Naive thymus-derived CD8-positive, alpha-beta T cell (primary cell): ENCODE results near the gene DNM2. TPM values are rescaled to one million over a fixed set of nuclear protein-coding genes. Genes with fewer than 3 reads are reported as not detected.

Source experiments
- ATAC-seq, 2 donors: fragments of 150-1000 bp; cut with Tn5 transposase in 1 of 2; sonication (Bioruptor Pico), chemical (Tn5 transposase) in 1 of 2; 1 replicate in 1 of 2; 2 replicates in 1 of 2; pipeline ENCODE4 v1.10.0; 2021; ENCODE audit warnings: mild to moderate bottlenecking in 2 of 2, moderate library complexity in 2 of 2
- POLR2A ChIA-PET: fragments of 350-600 bp; sonication (Branson Sonifier 250); formaldehyde crosslinking; loops from one replicate; lab custom pipeline; 2021; ENCODE audit warnings: antibody characterized with exemption; lab: Charles Lee
- DNase-seq, 10 donors: peaks; one replicate each; pipeline versions ENCODE4 v3.0.0 to v3.0.0-alpha.2; 2020 to 2022
- H3K27ac Mint-ChIP-seq, 10 donors: one replicate each; pipeline ENCODE4 v1.8.0; 2020 to 2022; ENCODE audit warnings: mild to moderate bottlenecking in 10 of 10, mixed read lengths in 10 of 10, moderate library complexity in 4 of 10, inconsistent platforms in 1 of 10
- H3K27me3 Mint-ChIP-seq, 5 donors: one replicate each; pipeline ENCODE4 v1.8.0; 2021 to 2022; ENCODE audit warnings: mixed read lengths in 5 of 5
- H3K36me3 Mint-ChIP-seq, 3 donors: one replicate each; pipeline ENCODE4 v1.8.0; 2020 to 2022; ENCODE audit warnings: mixed read lengths in 3 of 3, mild to moderate bottlenecking in 2 of 3, inconsistent platforms in 1 of 3
- H3K4me1 Mint-ChIP-seq, 4 donors: one replicate each; pipeline ENCODE4 v1.8.0; 2021 to 2022; ENCODE audit warnings: mixed read lengths in 4 of 4
- H3K4me3 Mint-ChIP-seq, 10 donors: one replicate each; pipeline ENCODE4 v1.8.0; 2020 to 2022; ENCODE audit warnings: mild to moderate bottlenecking in 10 of 10, mixed read lengths in 10 of 10, moderate library complexity in 6 of 10, inconsistent platforms in 1 of 10
- H3K9me3 Mint-ChIP-seq, 9 donors: one replicate each; pipeline ENCODE4 v1.8.0; 2020 to 2022; ENCODE audit warnings: mixed read lengths in 9 of 9, mild to moderate bottlenecking in 3 of 9, inconsistent platforms in 1 of 9, moderate library complexity in 1 of 9
- polyA plus RNA-seq, 3 donors: library from polyadenylated mRNA; unstranded; fragments of 300-500 nt; fragmentation: Illumina TruSeq; gene quantifications; one replicate each; pipeline ENCODE4 v1.2.3, GENCODE V29; 2021
- total RNA-seq, 8 experiments: library from RNA in 2 of 8; stranded (reverse) in 2 of 8; gene quantifications; one replicate each; pipeline ENCODE4 v1.2.3 and lab custom pipeline; 2021 to 2026

Gene DNM2
- total and polyA plus RNA-seq, 5 experiments from 2014 or later = 45.0 to 270 (median 91.4) TPM

GRCh38 chr19:10691883-10692282 is 26.0 kb upstream of the DNM2 start:
- peaks cover 0 to 3% (median 0%) of the 10 kb centered on the region in 5 donors for H3K27me3 Mint-ChIP-seq
- no peaks in the 10 kb centered on the region for H3K9me3 Mint-ChIP-seq
- DNase-seq = no peak
- H3K4me3 Mint-ChIP-seq = no peak overlapping the region
- peak overlapping the region in 4 of 10 donors; percentile 16 to 79 (median 66) for H3K27ac Mint-ChIP-seq
- H3K4me1 Mint-ChIP-seq = peaks cover 16 to 25% (median 18%) of the 10 kb centered on the region in 4 donors
- POLR2A ChIA-PET = interaction anchor here (1.3 kb wide), 1 partner anchor 37 kb away, joined by 5 read pairs; no protein-coding TSS in a partner anchor
- H3K36me3 Mint-ChIP-seq = peaks cover 0 to 43% (median 6%) of the 10 kb centered on the region in 3 donors
- ATAC-seq = no peak

GRCh38 chr19:10692673-10693264 is 25.1 kb upstream of the DNM2 start:
- Mint-ChIP-seq H3K9me3 (no peaks in the 10 kb centered on the region), H3K4me1 (peaks cover 16 to 25% (median 18%) of the 10 kb centered on the region in 4 donors), H3K36me3 (peaks cover 0 to 39% (median 6%) of the 10 kb centered on the region in 3 donors), H3K27ac (peak overlapping the region in 6 of 10 donors; percentile 4 to 89 (median 57)), H3K4me3 (peak overlapping the region in 2 of 10 donors; percentile 2 to 10), H3K27me3 (peaks cover 0 to 3% (median 0%) of the 10 kb centered on the region in 5 donors)
- DNase-seq (no peak), ATAC-seq (no peak)
- POLR2A ChIA-PET = interaction anchor here (1.1 to 1.3 kb wide), 2 partner anchors 8 to 38 kb away, joined by 3 to 5 read pairs; partner anchors contain the start of gene QTRT1

DNA sequence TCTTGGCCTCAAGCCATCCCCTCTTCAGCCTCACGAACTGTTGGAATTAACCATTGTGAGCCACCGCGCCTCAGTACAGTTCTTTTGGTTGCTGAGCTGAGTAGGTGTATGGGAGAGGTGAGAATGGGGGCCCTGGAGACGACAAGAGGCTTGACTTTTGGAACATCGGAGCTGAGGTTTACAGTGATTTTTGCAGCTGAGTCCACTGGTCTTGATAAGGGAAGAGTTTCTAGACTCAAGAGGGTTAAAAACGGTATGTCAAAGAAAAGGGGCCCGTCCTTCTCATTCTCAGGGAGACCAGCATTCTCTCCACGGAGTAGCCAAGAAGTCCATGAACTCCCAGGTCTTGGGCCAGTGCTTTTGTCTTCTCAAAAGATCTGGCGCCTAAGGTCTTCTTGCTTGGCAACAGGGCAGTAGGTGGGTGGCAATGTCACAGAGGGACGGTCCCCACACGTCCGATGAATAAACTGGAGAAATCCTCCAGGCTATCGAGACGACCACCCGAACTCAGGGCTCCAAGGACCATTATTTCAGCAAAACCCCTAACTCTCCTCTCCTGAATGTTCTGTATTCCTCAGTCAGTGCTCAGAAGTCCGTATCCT is 23.1 kb upstream of the DNM2 start:
- Mint-ChIP-seq H3K4me1 (peaks cover 14 to 25% (median 18%) of the 10 kb centered on the region in 4 donors), H3K36me3 (peaks cover 0 to 20% (median 2%) of the 10 kb centered on the region in 3 donors), H3K9me3 (no peaks in the 10 kb centered on the region), H3K4me3 (peak overlapping the region in 6 of 10 donors; percentile 80 to 98 (median 88)), H3K27me3 (peaks cover 0 to 3% (median 0%) of the 10 kb centered on the region in 5 donors), H3K27ac (peak overlapping the region in 1 of 10 donors; percentile 96)
- ATAC-seq (no peak), DNase-seq (no peak)
- POLR2A ChIA-PET = interaction anchor here (0.6 to 2.1 kb wide), 3 partner anchors 23 to 140 kb away, joined by 3 to 8 read pairs (median 7); partner anchors contain the start of gene DNM2

- DNase-seq = peak; percentile 80 to 92 (median 86)
- peaks cover 0 to 12% (median 2%) of the 10 kb centered on the region in 3 donors for H3K36me3 Mint-ChIP-seq
- peak; percentile 92 to 96 for ATAC-seq
- H3K9me3 Mint-ChIP-seq = no peaks in the 10 kb centered on the region
- peaks cover 0 to 3% (median 0%) of the 10 kb centered on the region in 5 donors for H3K27me3 Mint-ChIP-seq
- H3K4me1 Mint-ChIP-seq = peaks cover 11 to 25% (median 18%) of the 10 kb centered on the region in 4 donors
- H3K27ac Mint-ChIP-seq = peak overlapping the region in 9 of 10 donors; percentile 20 to 96 (median 71)
- POLR2A ChIA-PET = interaction anchor here (0.5 to 2.1 kb wide), 8 partner anchors 22 to 451 kb away, joined by 3 to 8 read pairs (median 5); partner anchors contain the start of gene DNM2
- peak overlapping the region; percentile 78 to 98 (median 88) for H3K4me3 Mint-ChIP-seq
Observed at GRCh38 chr19:10695401-10696398, 22.2 kb upstream of the DNM2 start.

DNA sequence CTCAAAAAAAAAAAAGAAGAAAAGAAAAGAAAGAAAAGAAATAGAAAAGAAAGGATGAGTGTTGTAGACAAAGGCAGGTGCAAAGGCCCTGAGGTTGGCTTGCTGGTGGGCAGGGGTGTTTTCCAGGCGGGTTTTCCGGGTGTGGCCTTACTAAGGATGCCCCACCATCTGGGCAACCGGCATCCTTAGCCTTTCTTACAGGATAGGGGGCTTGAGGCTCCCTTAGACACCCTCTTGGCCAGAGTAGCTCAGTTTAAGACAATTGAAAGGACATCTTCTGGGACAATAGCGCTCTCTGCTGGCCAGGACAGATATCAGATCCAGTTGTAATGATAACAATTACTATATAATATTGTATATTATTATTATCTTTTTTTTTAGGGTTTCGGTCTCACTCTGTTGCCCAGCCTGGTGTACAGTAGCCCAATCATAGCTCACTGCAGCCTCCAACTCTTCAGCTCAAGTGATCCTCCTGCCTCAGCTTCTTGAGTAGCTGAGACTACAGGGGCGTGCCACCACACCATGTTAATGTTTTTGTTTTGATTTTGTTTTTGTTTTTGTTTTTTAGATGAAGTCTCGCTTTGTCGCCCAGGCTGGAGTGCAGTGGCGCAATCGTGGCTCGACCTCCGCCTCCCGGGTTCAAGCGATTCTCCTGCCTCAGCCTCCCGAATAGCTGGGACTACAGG is 18.1 kb upstream of the DNM2 start:
- no peaks in the 10 kb centered on the region for H3K9me3 Mint-ChIP-seq
- H3K4me1 Mint-ChIP-seq = peaks cover 15 to 33% (median 31%) of the 10 kb centered on the region in 4 donors
- ATAC-seq (no peak), DNase-seq (peak; percentile 36 to 79 (median 62))
- peaks cover 0 to 4% (median 0%) of the 10 kb centered on the region in 5 donors for H3K27me3 Mint-ChIP-seq
- H3K36me3 Mint-ChIP-seq = peaks cover 0 to 5% (median 0%) of the 10 kb centered on the region in 3 donors
- H3K27ac Mint-ChIP-seq = peak overlapping the region in 1 of 10 donors; percentile 27
- POLR2A ChIA-PET = interaction anchor here (0.6 to 5.5 kb wide), 5 partner anchors 18 to 159 kb away, joined by 3 to 36 read pairs (median 5); partner anchors contain the start of gene DNM2
- H3K4me3 Mint-ChIP-seq = peak overlapping the region in 2 of 10 donors; percentile 4 to 20

DNA sequence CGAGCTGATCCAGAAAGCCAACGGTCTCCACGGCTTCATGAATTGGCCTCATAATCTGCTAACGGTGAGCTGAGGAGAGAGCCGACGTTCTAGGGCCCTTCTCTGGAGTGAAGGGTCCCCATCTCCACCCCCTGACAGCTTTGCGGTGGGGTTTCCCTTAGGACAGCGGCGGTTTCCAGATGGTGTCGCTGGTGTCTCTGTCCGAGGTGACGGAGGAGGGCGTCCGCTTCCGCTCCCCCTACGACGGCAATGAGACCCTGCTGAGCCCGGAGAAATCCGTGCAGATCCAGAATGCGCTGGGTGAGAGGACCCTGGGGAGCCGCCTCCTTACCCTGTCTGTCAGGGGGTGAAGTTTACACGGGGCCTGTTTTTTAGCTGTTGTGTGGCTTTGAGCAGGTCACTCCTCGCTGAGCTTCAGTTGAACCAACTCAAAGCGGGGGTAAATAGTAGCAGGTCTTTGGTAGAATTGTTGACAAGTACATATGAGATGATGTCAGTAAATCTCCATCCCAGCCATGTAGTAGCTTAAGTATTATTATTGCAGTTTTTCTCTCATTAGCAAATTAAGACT is 15.8 kb upstream of the DNM2 start:
- H3K4me1 Mint-ChIP-seq = peaks cover 6 to 14% (median 13%) of the 10 kb centered on the region in 4 donors
- DNase-seq (peak in 1 of 10 donors; percentile 16), ATAC-seq (peak; percentile 25 to 29)
- H3K9me3 Mint-ChIP-seq = no peaks in the 10 kb centered on the region
- POLR2A ChIA-PET = interaction anchor here (0.5 to 5.5 kb wide), 19 partner anchors 9 to 486 kb away, joined by 3 to 36 read pairs (median 4); partner anchors contain the start of genes DNM2 and TMED1
- peaks cover 0 to 4% (median 0%) of the 10 kb centered on the region in 5 donors for H3K27me3 Mint-ChIP-seq
- H3K4me3 Mint-ChIP-seq = peak overlapping the region; percentile 88 to 98 (median 96)
- H3K36me3 Mint-ChIP-seq = peaks cover 0 to 13% (median 0%) of the 10 kb centered on the region in 3 donors
- H3K27ac Mint-ChIP-seq = peak overlapping the region; percentile 8 to 94 (median 84)

- Mint-ChIP-seq H3K27ac (no peak overlapping the region), H3K4me3 (no peak overlapping the region), H3K4me1 (peaks cover under 1 to 6% (median 4%) of the 10 kb centered on the region in 4 donors), H3K27me3 (no peaks in the 10 kb centered on the region), H3K36me3 (peaks cover 0 to 36% (median 0%) of the 10 kb centered on the region in 3 donors), H3K9me3 (no peaks in the 10 kb centered on the region)
- DNase-seq = no peak
- no peak for ATAC-seq
- POLR2A ChIA-PET = interaction anchor here (0.6 to 0.7 kb wide), 2 partner anchors 48 to 49 kb away, joined by 4 read pairs; no protein-coding TSS in a partner anchor
Observed at GRCh38 chr19:10706990-10707389, 10.9 kb upstream of the DNM2 start.

DNA sequence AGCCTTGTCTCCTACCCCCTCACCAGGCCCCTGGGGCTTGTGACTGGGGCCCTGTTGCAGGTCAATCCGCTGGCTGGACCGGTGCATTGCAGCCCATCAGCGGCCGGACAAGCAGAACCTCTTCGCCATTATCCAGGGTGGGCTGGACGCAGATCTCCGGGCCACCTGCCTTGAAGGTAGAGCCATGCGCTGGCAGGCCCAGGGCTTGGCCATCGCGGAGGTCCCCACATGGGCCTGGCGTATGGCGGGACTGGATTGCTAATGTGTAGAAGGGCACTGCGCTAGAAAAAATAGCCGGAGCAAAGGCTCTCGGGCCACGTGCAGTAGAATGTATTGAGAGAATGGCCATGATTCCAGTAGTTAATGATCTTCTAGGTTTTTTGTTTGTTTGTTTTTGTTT is 10.4 kb upstream of the DNM2 start:
- Mint-ChIP-seq H3K36me3 (peaks cover 0 to 38% (median 0%) of the 10 kb centered on the region in 3 donors), H3K4me1 (peaks cover 0 to 2% (median 0%) of the 10 kb centered on the region in 4 donors), H3K4me3 (no peak overlapping the region), H3K27me3 (no peaks in the 10 kb centered on the region), H3K9me3 (no peaks in the 10 kb centered on the region), H3K27ac (no peak overlapping the region)
- POLR2A ChIA-PET = no interaction called here
- DNase-seq (no peak), ATAC-seq (no peak)

DNA sequence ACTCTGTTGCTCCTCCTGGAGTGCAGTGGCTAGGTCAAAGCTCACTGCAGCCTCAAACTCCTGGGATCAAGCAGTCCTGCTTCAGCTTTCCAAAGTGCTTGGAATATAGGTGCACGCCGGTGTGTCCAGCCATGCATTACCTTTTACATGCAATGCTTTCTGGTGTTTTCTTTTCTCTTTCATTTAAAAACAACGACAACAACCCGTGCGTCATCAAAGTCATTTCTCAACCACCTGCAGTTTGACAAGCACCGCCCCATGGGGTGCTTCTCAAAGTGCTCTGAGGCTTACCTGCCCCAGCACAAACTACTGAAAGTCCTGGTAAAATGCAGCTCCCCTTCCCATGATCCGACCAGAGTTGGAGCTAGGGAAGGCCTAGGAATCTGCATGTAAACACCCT is 9.6 kb upstream of the DNM2 start:
- H3K36me3 Mint-ChIP-seq = peaks cover 0 to 38% (median 0%) of the 10 kb centered on the region in 3 donors
- H3K27ac Mint-ChIP-seq = no peak overlapping the region
- ATAC-seq (no peak), DNase-seq (no peak)
- no peaks in the 10 kb centered on the region for H3K27me3 Mint-ChIP-seq
- no peaks in the 10 kb centered on the region for H3K9me3 Mint-ChIP-seq
- no peak overlapping the region for H3K4me3 Mint-ChIP-seq
- POLR2A ChIA-PET = interaction anchor here (0.6 kb wide), 2 partner anchors 26 to 186 kb away, joined by 4 to 7 read pairs; no protein-coding TSS in a partner anchor
- H3K4me1 Mint-ChIP-seq = peaks cover 0 to 2% (median under 1%) of the 10 kb centered on the region in 4 donors

GRCh38 chr19:10712045-10712444 is 5.8 kb upstream of the DNM2 start:
- no peak overlapping the region for H3K4me3 Mint-ChIP-seq
- ATAC-seq (no peak), DNase-seq (no peak)
- no peaks in the 10 kb centered on the region for H3K27me3 Mint-ChIP-seq
- H3K27ac Mint-ChIP-seq = peak overlapping the region in 2 of 10 donors; percentile 38 to 48
- POLR2A ChIA-PET = no interaction called here
- peaks cover 0 to 30% (median 0%) of the 10 kb centered on the region in 3 donors for H3K36me3 Mint-ChIP-seq
- H3K9me3 Mint-ChIP-seq = no peaks in the 10 kb centered on the region
- H3K4me1 Mint-ChIP-seq = peaks cover 4 to 8% (median 5%) of the 10 kb centered on the region in 4 donors

- Mint-ChIP-seq H3K9me3 (no peaks in the 10 kb centered on the region), H3K4me3 (no peak overlapping the region), H3K27ac (no peak overlapping the region), H3K4me1 (peaks cover 7 to 12% (median 8%) of the 10 kb centered on the region in 4 donors), H3K27me3 (no peaks in the 10 kb centered on the region), H3K36me3 (peaks cover 0 to 28% (median 0%) of the 10 kb centered on the region in 3 donors)
- DNase-seq (no peak), ATAC-seq (no peak)
- POLR2A ChIA-PET = interaction anchor here (1.4 kb wide), 1 partner anchor 11 kb away, joined by 4 read pairs; the partner anchor contains the start of gene QTRT1
Observed at GRCh38 chr19:10712754-10713153, 5.1 kb upstream of the DNM2 start.
